GM10248 (cell line): ENCODE measurements around the gene OR8A1.

Source experiments
- CTCF ChIA-PET: fragments of 300-600 bp; sonication (Branson Sonifier 250); formaldehyde crosslinking; extraction: SDS; loops from one replicate; lab custom pipeline; 2021; ENCODE audit warnings: antibody characterized with exemption; lab: Yijun Ruan, JAX
- POLR2A ChIA-PET: fragments of 350-650 bp; sonication (Branson Sonifier 250); formaldehyde crosslinking; extraction: SDS; loops from one replicate; lab custom pipeline; 2020; ENCODE audit warnings: antibody characterized with exemption; lab: Yijun Ruan, JAX
- DNase-seq: peaks from one replicate; pipeline ENCODE4 v3.0.0; 2012; ENCODE audit errors: extremely low spot score
- CTCF ChIP-seq: IDR thresholded peaks from 2 replicates; pipeline ENCODE4 v1.5.1; 2012; ENCODE audit warnings: mild to moderate bottlenecking, low read depth; ENCODE audit errors: extremely low read depth, missing control alignments, control extremely low read depth

Gene OR8A1

GRCh38 chr11:124569697-124570096 is at the start of gene OR8A1:
Gene OR8A1 (plus strand): TSS chr11:124569997. CDS start chr11:124570120, 123 bp downstream.
- no peak for TF ChIP-seq CTCF
- ChIA-PET CTCF (no interaction called here), POLR2A (no interaction called here)
- DNase-seq: no peak

- ChIA-PET POLR2A (no interaction called here), CTCF (interaction anchor here (1.8 kb wide), 1 partner anchor 9 kb away, joined by 6 read pairs; no protein-coding TSS in a partner anchor)
- no peak for DNase-seq
- no peak for TF ChIP-seq CTCF
These were observed 49.3 kb upstream of the OR8A1 start for GRCh38 chr11:124520550-124520854.

- no peak for DNase-seq
- POLR2A ChIA-PET: no interaction called here
- TF ChIP-seq CTCF: no peak
These were observed 36.2 kb upstream of the OR8A1 start for GRCh38 chr11:124533626-124534025.

GRCh38 chr11:124534051-124534450 is 35.7 kb upstream of the OR8A1 start:
- ChIA-PET CTCF (no interaction called here), POLR2A (no interaction called here)
- DNase-seq: no peak
- no peak for TF ChIP-seq CTCF

More at GRCh38 chr11:124533626-124534025, 36.2 kb upstream of the OR8A1 start:
- CTCF ChIA-PET: no interaction called here

GRCh38 chr11:124535552-124536232 is 34.1 kb upstream of the OR8A1 start:
- ChIA-PET CTCF (interaction anchor here (1.0 kb wide), 1 partner anchor 134 kb away, joined by 3 read pairs; no protein-coding TSS in a partner anchor), POLR2A (no interaction called here)
- TF ChIP-seq CTCF: no peak
- no peak for DNase-seq

- no peak for TF ChIP-seq CTCF
- DNase-seq: no peak
- POLR2A ChIA-PET: no interaction called here
- CTCF ChIA-PET: no interaction called here
These were observed 33.3 kb upstream of the OR8A1 start for GRCh38 chr11:124536520-124536919.
